HL-60 (cell line): ENCODE measurements around the gene COL6A3.
A peak's percentile ranks its signal among the peaks of the same experiment; 100 is the strongest.

Source experiments
- DNase-seq, 2 experiments: peaks; one replicate each; pipeline ENCODE4 v3.0.0-alpha.2; 2010 to 2020; ENCODE audit warnings: low read depth in 1 of 2, low spot score in 1 of 2
- H3K27ac ChIP-seq: fragments of 250-450 bp; sonication (Bioruptor Pico); replicated peaks from 2 replicates; pipeline ENCODE4 v1.5.1; 2020; ENCODE audit warnings: mild to moderate bottlenecking, moderate library complexity
- H3K27me3 ChIP-seq: fragments of 250-450 bp; sonication (Bioruptor Pico); 2 replicates; pipeline ENCODE4 v1.5.1; 2021; ENCODE audit warnings: mild to moderate bottlenecking, moderate library complexity; ENCODE audit not compliant: insufficient read depth, poor library complexity, severe bottlenecking
- H3K4me3 ChIP-seq: replicated peaks from 2 replicates; pipeline ENCODE4 v1.5.1; 2011; ENCODE audit warnings: mild to moderate bottlenecking, control low read depth, low read length; ENCODE audit not compliant: insufficient read depth
- GABPA ChIP-seq: IDR thresholded peaks from 2 replicates; pipeline ENCODE4 v1.6.1; 2012; ENCODE audit warnings: low read depth
- POLR2AphosphoS5 ChIP-seq: IDR thresholded peaks from 2 replicates; pipeline ENCODE4 v1.6.1; 2012; ENCODE audit warnings: low read depth
- SPI1 ChIP-seq: IDR thresholded peaks from 2 replicates; pipeline ENCODE4 v1.6.1; 2012; ENCODE audit warnings: low read depth, mild to moderate bottlenecking, borderline replicate concordance
- TF ChIP-seq, protein P1 (sequence below): IDR thresholded peaks from 2 replicates; pipeline ENCODE4 v1.6.1; 2012; ENCODE audit warnings: low read depth; ENCODE audit not compliant: insufficient replicate concordance
- TF ChIP-seq, protein P2 (sequence below): IDR thresholded peaks from one replicate; pipeline ENCODE4 v1.5.1; 2011; ENCODE audit warnings: low read length, control low read depth, inconsistent platforms; ENCODE audit not compliant: insufficient read depth

Gene COL6A3

DNA sequence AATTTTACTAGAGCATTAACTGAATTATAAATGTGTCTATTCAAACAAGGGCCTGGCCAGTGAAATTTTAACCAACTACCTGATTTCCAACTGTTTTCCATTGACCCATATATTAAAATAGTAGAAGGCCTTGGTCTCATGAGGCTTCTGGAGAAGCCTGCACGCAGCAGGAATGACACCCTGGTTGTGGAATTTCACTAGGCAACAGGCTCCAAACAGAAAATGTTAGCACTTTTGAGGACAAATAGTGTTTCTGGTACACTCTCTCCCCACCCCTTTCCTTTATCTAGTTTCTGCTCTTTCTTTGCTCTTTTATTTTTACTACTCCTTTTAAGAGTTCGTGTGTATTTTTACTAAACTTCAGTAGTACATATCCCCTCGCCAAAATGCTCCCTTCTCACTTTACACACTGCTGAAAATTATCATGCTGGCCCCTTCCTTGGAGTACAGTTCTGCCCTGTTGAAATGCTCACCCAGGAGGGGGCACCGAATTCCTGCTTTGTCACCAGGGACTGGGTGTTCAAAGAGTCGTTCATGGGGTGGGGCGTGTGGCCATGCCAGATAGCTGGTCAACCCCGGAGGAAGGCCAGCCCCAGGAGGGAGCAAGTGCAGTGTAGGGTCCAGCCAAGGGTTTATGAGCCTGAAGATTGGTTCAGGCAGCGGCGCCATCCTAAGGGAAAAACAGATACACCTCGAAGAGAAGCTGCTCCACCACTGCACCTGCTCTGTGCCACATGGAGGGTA is 22.1 kb upstream of the COL6A3 start:
- no peak overlapping the region for H3K27ac ChIP-seq
- no peaks in the 10 kb centered on the region for H3K27me3 ChIP-seq
- no peak for DNase-seq
- TF ChIP-seq, protein P1, sequence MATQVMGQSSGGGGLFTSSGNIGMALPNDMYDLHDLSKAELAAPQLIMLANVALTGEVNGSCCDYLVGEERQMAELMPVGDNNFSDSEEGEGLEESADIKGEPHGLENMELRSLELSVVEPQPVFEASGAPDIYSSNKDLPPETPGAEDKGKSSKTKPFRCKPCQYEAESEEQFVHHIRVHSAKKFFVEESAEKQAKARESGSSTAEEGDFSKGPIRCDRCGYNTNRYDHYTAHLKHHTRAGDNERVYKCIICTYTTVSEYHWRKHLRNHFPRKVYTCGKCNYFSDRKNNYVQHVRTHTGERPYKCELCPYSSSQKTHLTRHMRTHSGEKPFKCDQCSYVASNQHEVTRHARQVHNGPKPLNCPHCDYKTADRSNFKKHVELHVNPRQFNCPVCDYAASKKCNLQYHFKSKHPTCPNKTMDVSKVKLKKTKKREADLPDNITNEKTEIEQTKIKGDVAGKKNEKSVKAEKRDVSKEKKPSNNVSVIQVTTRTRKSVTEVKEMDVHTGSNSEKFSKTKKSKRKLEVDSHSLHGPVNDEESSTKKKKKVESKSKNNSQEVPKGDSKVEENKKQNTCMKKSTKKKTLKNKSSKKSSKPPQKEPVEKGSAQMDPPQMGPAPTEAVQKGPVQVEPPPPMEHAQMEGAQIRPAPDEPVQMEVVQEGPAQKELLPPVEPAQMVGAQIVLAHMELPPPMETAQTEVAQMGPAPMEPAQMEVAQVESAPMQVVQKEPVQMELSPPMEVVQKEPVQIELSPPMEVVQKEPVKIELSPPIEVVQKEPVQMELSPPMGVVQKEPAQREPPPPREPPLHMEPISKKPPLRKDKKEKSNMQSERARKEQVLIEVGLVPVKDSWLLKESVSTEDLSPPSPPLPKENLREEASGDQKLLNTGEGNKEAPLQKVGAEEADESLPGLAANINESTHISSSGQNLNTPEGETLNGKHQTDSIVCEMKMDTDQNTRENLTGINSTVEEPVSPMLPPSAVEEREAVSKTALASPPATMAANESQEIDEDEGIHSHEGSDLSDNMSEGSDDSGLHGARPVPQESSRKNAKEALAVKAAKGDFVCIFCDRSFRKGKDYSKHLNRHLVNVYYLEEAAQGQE = no peak
- TF ChIP-seq POLR2AphosphoS5 (no peak), SPI1 (no peak), GABPA (no peak)
- TF ChIP-seq, protein P2, sequence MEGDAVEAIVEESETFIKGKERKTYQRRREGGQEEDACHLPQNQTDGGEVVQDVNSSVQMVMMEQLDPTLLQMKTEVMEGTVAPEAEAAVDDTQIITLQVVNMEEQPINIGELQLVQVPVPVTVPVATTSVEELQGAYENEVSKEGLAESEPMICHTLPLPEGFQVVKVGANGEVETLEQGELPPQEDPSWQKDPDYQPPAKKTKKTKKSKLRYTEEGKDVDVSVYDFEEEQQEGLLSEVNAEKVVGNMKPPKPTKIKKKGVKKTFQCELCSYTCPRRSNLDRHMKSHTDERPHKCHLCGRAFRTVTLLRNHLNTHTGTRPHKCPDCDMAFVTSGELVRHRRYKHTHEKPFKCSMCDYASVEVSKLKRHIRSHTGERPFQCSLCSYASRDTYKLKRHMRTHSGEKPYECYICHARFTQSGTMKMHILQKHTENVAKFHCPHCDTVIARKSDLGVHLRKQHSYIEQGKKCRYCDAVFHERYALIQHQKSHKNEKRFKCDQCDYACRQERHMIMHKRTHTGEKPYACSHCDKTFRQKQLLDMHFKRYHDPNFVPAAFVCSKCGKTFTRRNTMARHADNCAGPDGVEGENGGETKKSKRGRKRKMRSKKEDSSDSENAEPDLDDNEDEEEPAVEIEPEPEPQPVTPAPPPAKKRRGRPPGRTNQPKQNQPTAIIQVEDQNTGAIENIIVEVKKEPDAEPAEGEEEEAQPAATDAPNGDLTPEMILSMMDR = no peak
- H3K4me3 ChIP-seq = no peak overlapping the region

DNA sequence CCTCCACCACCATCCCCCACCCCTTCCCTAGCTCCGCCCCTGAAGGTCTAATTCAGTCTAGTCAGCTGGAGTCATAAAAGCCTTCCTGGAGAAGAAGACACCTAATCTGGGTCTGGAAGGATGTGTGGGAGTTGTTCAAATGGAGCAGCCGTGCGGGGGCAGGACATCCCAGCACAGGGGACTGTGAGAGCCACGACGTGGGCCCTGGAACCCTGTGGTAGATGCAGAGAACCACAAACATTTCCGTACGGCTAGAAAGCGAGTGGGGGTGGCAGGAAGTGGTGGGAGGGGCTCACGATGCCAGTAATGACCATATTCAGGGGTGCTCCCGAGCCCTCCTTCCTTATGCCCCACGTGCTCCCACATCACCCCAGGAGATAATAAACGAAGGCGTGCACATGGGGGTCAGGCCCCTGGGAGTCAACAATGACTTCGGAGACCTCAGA is 20.9 kb upstream of the COL6A3 start:
- Histone ChIP-seq H3K27ac (no peak overlapping the region), H3K4me3 (no peak overlapping the region), H3K27me3 (no peaks in the 10 kb centered on the region)
- TF ChIP-seq GABPA (no peak), SPI1 (no peak), POLR2AphosphoS5 (no peak)
- TF ChIP-seq, protein P2 = no peak
- TF ChIP-seq, protein P1 = no peak
- peak in 1 of 2 experiments; percentile 9 for DNase-seq

DNA sequence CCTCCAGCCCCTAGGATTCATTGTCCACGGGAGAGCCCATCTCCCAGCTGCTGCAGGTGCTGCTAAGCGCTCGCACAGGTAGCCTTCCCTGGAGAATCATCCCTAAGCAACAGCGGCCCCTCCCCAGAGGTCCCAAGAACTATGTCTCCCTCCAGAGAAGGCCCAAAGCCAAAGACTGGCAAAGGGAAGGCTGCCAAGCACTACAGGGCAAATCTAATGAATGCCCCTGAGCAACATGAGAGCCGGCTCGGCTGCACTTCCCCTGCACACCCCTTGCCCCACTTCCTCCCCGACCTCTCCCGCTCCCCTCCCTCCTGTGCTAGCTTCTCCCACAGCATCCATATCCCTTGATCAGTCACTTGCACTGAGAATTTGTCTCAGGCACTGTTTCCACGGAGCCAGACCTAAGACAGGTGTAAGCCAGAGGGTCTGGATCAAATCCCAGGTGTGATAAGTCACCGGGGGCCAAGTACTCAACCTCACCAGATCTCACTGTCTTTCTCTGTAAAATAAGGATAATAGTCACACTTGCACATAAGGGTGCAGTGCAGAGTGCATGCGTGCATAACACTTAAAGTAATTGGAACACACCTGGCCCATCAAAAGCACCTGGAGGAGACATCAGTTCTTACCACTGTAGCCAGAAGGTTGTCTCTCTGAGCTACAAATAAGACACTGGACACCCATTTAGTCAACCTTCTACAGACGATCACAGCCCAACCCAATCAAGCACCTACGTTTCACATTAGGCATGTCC is 20.1 kb upstream of the COL6A3 start:
- H3K27me3 ChIP-seq = no peaks in the 10 kb centered on the region
- no peak for DNase-seq
- peak; percentile 9; the same call in 1 of the 2 replicates for TF ChIP-seq SPI1
- no peak for TF ChIP-seq GABPA
- H3K4me3 ChIP-seq = no peak overlapping the region
- H3K27ac ChIP-seq = no peak overlapping the region

DNA sequence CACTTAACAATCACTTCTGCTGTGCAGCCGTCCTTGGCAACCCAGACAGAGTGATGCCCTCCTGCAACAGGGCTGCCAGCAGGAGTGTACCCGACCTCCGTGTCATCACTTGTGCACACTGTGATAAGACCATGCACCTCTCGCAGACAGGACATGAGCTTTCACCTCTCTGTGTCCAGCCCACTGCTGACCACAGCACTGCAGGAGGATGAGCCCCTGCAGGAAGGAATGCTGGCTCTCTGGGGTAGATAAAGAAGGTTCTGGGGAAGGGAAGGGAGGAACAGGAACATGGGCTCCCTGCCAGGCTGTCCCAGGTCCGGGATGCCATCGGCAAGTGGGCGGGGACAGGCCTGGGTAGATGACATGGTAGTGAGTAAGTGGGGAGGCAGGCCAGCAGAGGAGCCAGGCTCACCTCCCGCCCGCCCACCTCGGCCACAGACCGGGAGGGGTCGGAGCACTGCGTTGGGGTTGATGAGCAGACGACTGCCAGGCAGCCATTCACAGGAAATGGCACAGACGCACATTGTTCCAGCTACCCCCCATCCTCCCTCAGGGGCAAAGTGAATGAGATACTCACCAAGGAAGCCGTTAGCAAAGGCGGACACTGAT is 18.6 kb upstream of the COL6A3 start:
- Histone ChIP-seq H3K27me3 (no peaks in the 10 kb centered on the region), H3K4me3 (no peak overlapping the region), H3K27ac (no peak overlapping the region)
- DNase-seq = no peak
- TF ChIP-seq, protein P1 = no peak
- TF ChIP-seq GABPA (no peak), SPI1 (no peak), POLR2AphosphoS5 (no peak)
- TF ChIP-seq, protein P2 = no peak
